HG02759 (cell line): Measurements from ENCODE around the gene FLOT2.
"Not testable (repeated sequence)": the region's sequence is repeated elsewhere in the genome, so short reads cannot be mapped to it uniquely, and the experiment has no call there.

ENCODE experiments used
- ATAC-seq: cut with Tn5 transposase; IDR thresholded peaks from one replicate; pipeline ENCODE4 v1.9.1; 2021; ENCODE audit warnings: mild to moderate bottlenecking, moderate library complexity; ENCODE audit not compliant: unreplicated experiment

Gene FLOT2

GRCh38 chr17:28896491-28896883, 1.0 kb downstream of the FLOT2 start:
- ATAC-seq = no peak

DNA sequence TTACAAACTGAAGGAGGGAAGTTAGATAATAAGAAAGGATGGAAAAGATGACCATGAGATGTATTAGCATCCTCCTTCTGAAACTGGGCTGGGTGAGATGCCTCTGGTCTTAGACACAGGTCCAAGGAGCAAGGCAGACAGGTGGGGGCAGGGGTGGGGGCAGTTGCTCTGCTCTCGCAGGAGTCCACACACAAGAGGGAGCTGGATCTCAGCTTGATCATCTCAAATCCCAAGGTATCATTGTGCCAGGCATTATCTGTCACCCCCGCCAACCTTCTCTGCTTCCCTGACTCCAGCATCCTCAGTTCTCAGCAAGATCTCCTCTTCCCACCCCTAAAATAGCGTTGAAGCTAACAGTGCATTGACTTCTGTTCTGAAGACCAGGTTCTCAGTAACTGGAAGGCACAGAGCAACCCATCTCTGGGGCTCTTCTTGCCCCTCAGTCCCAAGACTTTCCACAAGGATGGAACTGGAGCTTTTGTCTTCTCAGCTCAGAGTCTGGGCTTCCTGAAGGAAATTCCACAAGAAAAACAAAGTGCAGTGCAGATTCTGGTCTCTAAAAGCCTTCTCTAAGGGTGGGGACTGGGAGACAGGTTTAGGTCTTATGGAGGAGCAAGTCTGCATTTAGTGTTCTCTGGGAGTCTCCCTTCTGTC, 1.6 kb downstream of the FLOT2 start:
- ATAC-seq = no peak

- not testable (repeated sequence) for ATAC-seq
Measured at GRCh38 chr17:28893248-28894183, 4.0 kb downstream of the FLOT2 start.

- ATAC-seq = peak; percentile 37
Measured at GRCh38 chr17:28892024-28892423, 5.5 kb downstream of the FLOT2 start.

DNA sequence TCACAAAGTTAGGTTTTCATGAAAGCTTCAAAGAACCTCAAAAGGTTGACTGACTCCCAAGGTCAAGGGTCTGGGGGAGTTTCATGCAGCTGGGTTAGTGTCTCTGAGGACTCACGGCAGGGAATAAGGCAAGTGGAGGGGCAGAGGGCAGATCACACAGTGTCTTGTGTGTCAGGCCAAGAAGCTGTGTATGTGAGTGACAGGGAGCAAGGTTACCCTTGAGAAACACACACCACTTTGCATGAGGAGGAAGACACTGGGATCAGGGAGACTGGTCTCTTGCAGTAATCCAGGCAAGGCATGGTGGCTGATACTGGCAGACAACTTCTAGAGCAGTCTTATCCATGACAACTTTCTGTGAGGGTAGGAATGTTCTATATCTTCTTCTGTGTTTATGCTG, 6.3 kb downstream of the FLOT2 start:
- no peak for ATAC-seq

DNA sequence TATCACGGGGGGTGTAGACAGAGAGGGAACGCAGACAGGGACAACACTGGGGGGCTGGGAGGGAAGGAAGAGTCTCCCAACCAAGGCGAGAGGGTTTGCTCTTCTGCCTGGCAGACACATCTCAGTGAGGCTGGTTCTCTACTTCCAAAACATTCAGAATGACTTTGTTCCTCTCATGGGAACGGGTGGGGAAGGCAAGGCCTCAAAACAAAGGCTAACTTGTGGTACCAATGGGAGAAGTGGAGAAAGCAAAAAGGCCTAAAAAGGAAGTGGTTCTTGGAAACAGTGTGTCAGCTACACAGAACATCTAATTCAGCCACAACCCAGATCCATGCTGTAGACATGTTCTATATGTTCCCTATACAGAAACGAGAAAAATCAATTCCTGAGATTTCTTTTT, 7.5 kb downstream of the FLOT2 start:
- ATAC-seq = no peak

- no peak for ATAC-seq
Measured at GRCh38 chr17:28888832-28889231, 8.7 kb downstream of the FLOT2 start.

DNA sequence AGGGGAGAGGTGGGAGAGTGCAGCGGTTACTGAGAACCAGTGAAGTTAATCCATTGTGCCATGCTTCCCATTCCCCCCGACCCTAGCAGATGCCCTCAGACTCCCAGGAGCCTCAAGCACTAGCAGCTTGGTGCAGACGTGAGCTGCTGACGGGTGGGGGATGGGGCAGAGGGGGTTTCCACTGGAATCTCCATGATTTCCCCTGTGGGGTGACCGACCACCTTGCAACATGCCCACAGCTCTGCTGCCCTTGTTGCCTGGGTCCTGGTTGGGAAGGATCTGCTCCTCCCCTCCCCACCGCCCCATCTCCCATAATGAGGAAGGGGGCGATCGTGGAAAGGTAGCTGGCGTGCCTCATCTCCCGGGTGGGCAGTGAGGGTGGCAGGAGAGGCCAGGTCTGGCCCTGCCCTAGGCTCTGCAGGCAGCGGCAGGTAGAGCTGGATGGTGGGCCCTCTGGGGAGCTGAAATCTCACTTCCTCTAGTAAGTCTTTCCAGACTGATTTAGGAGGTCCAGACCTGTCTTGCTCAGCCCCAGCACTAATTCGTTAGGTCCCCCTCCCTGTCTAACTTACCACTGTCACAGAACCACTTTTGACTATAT, 9.6 kb downstream of the FLOT2 start:
- ATAC-seq = no peak

GRCh38 chr17:28885951-28886350, 11.6 kb downstream of the FLOT2 start:
- no peak for ATAC-seq

DNA sequence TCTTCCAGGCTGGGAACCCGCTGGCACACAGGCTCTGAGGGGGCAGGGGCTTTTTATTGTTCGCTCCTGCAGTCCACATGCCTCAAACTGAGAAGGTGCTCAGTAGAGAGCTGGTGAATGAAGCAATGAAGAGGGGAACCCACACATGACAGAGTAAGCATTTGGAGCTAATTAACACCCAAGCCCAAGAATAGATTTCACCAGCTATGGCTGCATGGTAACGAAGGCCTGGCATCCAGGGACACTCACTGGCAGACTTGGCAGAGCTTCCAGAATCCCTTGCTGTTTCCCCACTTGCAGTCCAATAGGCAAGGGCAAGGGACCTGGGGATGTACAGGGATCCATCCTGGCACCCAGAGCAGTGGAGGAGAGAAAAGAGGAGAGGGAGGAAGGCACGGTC, 12.2 kb downstream of the FLOT2 start:
- no peak for ATAC-seq

- ATAC-seq = no peak
Measured at GRCh38 chr17:28883967-28884702, 13.4 kb downstream of the FLOT2 start.

DNA sequence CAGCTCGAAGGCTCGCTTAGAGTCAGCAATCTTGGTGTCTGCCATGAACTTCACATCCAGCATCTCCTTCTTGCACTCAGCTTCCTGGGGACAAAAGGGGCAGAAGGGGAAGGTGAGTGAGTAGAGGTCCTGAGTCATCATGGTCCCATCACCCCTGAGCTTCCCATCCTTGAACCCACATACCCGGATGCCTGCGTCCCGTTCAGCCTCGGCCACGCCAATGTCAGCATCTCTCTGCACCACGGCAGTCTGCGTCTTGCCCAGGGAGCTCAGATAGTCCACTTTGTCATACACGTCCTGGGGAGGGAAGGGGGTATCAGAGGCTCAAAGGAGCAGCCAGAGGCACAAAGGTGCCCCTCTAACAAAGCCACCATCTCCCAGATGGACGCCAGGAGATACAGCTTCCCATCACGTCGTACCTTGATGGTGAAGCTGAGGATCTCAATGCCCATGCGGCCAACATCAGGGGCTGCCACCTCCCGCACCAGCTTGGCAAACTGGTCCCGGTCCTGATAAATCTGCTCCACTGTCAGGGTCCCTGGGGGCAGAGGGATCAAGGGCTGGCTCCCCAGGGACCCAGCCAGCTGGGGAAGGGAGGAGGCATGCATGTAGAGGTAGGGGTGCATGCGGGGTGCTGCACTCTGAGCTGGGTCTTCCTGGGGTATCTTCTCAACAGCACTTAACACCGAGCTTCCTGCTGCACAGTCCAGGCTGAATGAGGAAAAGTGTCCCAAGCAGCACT, 15.2 kb downstream of the FLOT2 start:
- ATAC-seq = no peak

- no peak for ATAC-seq
Measured at GRCh38 chr17:28881533-28882056, 15.9 kb downstream of the FLOT2 start.

DNA sequence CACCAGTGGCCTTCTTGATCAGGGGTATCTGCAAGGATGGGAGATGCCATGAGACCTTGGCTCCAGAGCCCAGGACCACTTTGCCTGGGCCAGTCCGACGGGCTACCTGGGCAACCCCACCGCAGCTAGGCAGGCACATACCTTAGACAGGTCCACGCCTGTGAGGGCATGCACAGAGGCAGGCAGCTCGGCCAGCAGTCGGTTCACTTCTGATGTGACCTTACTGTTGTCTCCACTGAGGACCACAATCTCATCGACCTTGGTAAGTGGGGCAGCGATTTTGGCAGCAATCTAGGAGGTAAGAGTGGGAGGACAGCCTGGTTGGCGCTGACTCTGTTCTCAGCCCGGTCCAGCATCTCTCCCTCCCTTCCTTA, 17.0 kb downstream of the FLOT2 start:
- ATAC-seq = no peak

DNA sequence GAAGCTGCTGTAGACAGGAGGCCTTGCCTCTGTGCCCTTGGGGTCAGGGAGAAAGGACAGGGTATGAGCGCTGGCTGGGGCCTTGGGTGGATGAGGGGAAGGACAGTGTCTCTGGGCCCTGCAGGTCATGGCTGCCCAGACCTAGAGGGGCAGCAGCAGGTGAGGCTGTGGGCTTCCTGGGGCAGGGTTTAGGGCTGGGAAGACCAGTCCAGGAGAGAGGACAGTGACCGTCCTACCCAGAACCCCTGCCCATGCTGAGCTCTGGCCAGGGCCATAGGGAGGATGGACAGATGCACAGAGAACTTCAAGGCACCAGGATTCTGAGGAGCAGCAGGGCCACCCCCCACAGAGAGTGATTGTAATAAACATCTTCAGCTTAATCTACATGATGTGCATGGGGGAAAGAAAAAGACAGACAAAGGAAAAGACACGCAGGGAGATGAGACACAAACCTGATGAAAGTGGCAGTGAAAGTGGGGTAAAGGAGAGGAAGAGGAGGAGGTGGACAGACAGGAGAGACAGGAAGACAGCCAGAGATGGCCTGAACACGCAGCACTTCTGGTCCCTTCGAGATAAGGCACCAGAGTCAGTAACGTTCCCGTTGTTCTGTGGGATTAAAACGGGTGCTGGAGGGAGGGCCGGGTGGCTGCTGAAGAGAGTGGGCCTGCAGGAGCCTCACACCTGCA, 17.5 kb downstream of the FLOT2 start:
- ATAC-seq = no peak

DNA sequence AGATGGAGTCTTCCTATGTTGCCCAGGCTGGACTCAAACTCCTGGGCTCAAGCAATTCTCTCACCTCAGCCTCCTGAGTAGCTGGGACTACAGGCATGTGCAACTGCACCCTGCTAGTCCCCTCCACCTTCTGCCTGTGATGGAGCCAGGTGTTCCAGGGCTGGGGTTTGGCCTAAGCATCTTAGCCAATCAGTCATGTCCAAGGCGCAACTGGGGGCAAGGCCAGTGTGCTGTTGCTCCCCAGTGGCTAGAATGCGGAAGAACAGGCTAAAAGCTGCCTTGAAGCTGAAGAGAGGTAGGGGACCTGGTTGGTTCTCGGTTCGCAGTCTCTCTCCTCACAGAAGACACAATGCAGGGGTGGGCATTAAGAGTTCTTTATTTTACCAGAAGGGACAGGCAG, 18.6 kb downstream of the FLOT2 start:
- no peak for ATAC-seq

GRCh38 chr17:28878158-28878910, 19.2 kb downstream of the FLOT2 start:
- ATAC-seq = no peak

DNA sequence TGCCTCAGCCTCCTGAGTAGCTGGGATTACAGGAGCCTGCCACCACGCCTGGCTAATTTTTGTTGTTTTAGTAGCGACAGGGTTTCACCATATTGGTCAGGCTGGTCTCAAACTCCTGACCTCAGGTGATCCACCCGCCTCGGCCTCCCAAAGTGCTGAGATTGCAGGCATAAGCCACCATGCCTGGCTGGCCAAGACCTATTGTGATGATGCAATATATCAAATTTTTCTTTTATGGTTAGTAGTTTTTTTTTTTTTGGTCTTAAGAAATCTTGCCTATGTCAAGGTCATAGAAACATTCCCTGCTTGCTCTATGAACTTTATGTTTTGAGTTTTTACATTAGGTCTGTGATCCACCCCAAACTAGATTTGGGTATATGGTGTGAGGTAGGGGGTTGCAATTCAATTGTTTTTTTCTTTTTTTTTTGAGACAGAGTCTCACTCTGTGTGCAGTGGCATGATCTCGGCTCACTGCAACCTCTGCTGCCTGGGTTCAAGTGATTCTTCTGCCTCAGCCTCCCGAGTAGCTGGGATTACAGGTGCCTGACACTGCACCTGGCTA, 20.3 kb downstream of the FLOT2 start:
- not testable (repeated sequence) for ATAC-seq
